CD4-positive, alpha-beta T cell treated with Interleukin-17A for 4 hours (primary cell): ENCODE data around the gene RNLS.
"Not testable (repeated sequence)": the region's sequence is repeated elsewhere in the genome, so short reads cannot be mapped to it uniquely, and the experiment has no call there.

Experiments used
- DNase-seq: peaks from one replicate; pipeline ENCODE4 v3.0.0-alpha.2; 2020; ENCODE audit warnings: mixed read lengths

RNLS gene

DNA sequence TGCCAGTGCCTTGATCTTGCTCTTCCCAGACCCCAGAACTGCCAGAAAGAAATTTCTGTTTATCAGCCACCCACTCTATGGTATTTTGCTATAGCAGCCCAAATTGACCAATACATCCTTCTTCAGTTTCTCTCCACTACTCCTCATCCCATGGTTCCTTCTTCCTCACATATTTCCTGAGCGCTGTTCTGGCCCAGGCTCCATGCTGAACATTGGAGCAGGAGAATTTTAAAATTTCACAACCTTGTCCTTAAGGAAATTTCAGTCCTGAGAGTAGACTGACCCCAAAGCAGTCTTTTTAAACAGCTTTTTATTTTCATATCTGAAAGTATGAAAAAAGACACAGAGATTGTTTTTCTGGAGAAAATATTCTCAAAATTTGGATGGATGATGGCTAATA, 297.1 kb downstream of the RNLS start:
- no peak for DNase-seq

DNA sequence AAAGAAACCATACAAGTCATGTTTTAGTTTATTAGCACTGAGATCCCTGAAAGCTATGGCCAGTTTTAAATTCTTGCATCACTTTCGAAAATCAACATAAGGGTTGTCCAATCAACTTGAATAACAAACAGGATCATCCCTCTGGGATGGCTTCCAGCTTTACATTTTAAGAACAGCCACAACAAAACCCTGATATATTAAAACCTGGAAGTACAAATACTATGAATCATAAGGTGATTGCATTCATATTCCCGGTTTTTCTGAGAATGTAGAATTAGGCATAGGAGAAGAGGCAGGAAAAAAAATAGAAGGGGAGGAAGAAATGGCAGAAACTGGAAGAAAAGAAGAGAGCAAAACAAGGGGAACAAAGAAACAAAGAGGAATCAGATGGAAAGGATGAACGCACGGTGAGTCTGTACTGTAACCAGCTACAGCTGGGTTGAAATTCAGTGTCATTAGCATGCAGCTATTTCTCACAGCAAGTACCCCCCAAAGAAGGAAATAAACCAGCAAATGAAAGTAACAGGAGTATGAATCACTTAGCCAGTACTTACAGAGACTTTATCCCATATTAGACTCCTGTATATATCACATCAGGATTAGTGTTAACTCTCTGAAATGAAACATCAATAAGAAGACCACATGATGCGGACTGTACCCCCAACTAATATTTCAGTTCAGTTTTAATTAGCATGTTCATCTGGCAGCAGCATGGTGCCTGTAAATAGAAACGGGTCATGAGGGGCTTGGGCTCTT, 301.3 kb downstream of the RNLS start:
- DNase-seq: no peak

DNA sequence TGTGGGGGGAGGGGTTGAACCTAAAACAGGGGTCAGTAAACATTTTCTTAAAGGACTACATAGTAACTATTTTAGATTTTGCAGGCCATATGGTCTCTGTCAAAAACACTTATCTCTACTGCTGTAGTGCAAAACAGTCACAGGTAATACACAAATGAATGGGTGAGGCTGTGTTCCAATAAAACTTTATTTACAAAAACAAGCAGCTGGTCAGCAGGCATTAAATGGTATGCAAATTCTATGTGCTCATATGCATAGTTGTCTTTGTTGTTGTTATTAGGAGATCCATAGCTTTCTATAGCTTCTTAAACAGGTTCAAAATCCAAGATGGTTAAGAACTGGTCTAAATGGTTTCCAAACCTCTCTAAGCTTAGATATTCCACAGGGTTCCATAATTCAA, 302.6 kb downstream of the RNLS start:
- no peak for DNase-seq

DNA sequence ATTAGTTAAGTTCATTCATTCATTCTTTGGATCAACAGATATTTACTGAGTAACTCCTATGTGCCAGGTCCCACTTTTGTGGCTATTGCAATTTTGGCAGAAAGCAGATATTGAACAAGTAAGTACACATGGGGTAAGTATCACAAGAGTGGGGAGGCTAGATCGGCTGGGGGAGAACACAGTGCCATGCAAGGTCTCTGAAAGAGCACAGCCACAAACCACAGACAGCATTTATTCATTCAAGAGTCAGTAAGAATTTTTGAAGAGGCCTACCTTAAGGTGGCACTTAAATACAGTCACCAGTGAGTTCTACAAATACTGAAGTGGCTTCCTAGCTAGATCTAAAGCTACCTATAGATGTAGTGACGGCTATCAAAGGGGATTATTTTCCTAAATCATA, 304.2 kb downstream of the RNLS start:
- no peak for DNase-seq

DNA sequence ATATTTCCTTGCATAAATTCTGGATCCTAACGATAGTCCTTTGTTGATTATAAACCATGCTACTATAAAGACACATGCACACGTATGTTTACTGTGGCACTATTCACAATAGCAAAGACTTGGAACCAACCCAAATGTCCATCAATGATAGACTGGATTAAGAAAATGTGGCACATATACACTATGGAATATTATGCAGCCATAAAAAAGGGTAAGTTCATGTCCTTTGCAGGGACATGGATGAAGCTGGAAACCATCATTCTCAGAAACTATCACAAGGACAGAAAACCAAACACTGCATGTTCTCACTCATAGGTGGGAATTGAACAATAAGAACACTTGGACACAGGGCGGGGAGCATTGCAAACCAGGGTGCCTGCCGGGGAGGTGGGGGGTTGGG, 306.2 kb downstream of the RNLS start:
- not testable (repeated sequence) for DNase-seq

DNA sequence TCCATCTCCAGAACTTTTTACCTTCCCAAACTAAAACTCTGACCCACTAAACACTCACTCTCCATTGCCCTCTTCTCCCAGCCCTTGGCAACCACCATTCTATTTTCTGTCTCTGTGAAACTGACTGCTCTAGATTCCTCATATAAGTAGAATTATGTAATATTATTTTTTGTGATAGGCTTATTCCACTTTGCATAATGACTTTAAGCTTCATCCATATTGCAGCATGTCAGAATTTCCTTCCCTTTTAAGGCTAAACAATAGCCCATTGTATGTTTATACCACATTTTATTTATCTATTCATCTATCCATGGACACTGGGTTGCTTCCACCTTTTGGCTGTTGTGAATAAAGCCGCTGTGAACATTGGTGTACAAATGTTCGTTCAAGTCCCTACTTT, 308.8 kb downstream of the RNLS start:
- no peak for DNase-seq

DNA sequence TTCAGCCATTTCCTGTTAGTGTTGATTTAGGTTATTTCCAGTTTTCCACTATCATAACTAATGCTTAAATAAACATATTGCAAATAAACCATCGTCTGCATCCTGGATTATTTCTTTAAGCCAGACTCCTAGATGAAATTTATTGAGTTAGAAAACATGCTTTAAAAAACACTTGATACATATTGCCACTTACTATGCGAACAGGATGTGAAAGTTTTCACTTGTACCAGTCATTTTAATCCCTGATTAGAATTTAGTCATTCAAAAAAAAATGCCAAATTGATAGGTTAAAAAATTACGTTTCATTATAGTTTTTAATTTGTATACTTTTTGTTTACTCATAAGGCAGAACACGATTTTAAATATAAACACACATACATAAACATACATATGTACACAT, 309.6 kb downstream of the RNLS start:
- DNase-seq: no peak

DNA sequence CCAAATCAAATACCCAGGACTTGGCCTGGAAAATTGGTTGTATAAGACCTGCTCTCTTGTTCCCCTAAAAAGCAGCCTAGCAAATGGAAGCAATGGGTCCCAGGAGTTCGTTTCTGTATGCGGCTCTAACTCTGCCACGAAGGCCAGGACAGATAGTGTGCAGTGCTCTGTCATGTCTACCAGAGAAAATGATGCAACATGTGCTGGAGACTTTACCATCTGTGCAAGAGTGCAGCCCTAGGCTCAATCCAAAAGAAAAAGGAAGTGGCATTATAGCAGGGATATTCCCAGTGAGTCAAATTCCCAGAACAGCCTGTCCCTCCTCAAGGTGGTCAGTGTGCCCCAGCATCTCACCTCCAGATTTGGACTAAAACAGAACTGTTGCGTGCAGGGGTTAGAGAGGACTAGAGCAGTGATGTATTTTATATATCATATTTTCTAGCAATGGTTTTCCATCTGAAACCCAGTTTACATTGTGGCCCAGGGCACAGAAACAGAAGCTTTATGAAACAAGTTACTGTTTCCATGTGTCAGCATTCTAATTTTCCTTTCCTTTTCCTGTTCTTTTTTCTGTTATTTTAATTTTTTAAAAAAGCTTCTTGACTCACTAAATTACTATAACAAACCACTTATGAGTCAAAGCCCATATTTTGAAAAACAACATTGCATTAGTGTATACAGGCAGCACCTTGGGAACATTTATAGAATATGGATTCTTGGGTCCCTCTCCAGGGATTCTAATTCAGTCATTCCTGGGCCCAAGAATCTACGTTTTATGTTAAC, 311.2 kb downstream of the RNLS start:
- DNase-seq: no peak

DNA sequence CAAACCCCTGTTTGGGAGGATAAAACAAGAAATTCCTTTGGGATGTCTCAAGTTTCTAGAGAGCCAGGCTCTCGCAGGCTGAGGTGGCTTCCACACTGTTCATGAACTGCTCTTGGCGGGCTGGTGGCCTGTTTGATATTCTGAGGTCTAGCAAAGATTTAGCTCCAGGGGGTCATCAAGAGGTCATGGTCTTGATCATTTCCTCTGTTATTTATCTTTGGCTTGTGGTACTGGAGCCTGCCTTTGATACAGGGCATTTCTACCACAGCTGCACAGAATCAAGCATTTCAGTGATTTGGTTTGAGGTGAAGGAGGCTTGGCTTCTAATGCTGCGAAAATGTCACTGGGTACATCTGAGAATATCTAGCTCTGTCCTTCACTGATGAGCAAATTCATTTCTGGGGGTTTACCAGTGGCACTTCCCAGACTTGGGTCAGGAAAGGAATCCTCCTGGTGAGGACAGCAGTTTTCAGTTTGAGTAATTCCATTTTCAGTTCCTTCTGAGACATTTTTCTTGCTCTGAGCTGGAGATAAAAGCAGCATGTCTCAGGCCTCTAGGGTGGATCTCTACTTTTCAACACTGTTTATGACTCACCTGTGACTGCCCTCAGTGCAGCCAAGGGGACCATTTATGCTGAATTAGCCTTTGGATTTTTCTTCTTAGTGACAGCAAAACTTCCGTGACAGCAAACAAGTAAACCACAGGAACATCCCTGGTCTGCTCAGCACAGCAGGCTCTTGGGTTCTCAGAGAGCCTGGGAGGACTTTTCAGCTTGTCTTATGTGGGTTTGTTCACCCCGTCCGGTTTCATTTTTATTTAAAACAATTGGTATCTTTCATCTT, 312.0 kb downstream of the RNLS start:
- peak; percentile 50 for DNase-seq

DNA sequence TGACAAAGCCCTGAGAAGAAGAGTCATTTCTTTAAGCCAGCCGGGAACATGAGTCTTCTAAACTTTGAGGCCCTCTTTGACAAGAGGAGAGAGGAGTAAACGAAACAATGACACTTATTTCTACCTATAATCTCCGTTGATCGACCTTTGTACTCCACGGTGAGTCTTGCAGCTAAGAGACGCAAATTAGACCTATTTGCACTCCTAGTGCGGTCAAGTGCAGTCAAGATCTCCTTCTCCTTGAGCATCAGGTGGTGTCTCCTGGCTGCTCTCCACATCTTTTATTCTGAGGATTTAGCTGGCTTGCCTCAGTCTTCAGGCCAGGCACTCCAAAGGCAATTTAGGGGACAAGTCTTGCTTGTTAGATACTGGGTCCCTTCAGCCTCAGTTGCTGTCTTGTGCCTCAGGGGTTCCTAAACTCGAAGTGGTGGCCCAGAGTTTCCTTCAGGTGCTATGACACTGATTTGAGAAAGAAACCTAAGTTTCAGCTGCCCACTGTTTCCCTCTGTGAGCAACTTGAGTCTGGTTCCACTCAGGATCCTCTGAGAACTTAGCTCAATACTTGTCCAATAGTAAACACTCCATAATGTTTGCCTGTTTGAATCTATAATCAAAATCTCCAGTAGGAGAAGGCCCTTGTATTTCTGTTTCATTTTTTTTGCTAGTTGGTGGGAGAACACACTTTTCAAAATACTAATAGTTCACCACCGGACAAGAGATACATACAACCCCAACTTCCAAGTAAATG, 312.9 kb downstream of the RNLS start:
- DNase-seq: no peak

DNA sequence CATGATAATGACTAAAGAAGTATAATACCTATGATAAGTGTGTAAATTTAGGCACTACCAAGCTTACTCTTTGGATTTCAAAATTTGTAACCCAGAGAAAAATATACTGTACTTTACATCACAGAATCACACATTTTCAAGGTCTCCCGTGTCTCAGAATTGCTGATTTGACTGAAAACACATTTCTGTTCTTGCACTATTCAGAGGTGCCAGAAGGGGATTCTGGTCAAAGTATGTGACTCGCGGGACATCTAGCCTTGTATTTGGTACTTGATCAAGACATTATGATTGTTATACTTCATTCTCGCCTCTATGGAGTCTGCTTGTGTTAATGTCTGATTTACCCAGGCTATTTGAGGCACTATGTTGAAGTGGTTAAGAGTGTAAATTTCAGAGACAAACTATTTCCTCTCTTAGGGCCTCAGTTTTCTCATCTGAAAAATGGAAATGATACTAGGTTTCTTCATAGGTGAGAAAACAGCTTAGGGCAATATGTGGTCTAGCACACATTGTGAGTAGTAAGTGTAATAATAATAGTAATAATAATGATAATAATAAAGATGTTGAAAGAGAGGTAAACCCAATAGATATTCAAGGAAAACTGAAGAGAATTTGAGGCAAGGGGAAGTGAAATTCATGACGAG, 320.4 kb downstream of the RNLS start:
- DNase-seq: no peak

DNA sequence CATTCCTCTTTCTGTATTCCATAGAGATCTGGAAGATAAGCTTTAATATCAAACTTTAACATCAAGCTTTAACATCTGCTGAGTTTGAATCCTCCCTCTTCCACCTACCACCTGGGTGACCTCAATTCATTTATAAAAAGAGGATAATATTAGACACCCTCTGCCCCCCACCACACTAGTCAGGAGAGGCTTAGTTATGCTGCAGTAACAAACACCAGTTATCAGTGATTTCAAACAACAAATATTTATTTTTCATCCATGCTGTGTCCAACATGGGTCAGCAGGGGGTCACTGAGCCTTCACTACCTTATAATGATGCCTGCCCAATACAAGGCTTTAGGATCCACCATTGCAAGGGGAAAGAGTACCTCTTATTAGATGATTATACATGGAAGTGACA, 322.0 kb downstream of the RNLS start:
- no peak for DNase-seq

DNA sequence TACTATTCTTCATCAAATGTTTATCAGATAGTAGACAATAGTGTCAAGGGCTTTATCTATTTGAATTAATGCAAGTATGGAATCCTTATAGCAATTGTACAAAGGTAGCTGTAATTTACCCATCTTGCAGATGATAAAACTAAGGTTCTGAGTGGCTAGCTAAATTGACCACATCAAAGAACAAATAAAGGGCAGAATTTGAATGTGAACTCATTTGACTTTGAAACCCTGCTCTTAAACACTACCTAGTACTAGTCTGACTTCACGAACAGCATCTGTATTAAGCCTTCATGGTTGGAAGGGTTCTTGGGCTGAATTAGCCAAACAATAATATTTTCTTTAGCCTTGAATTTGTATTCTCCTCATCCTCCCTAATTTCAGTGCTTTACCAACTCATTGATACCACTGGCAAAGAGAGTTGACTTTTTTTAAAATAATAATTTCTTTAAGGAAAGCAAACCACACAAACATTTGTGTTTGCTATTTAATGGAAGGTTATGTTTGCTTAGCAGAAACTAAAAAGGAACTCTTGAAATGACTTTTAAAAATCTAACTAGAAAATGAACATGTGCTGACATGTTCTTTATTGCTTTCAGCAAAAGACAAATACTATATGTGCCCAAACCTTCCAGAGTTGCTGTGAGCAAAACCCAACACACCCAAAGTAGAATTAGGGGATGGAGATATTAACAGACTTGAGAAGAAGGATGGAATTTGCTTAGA, 322.6 kb downstream of the RNLS start:
- DNase-seq: no peak

DNA sequence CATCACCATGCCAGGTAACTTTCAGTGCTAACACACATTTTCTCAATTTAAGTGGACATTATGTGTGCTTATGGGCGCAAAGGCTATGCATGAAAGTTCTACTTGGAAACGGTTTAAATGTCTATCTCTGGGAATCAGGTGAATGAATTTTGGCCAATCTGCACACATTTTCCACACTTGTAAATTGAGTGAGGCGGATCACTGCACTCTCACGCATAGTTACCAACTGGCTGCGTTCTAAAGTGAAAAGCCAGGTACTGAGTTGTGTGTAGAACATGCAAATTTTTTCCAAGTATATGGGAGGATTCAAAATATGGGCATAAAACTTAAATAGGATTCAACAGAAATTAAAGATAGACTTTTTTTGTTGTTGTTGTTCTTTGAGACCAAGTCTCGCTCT, 323.7 kb downstream of the RNLS start:
- DNase-seq: no peak

DNA sequence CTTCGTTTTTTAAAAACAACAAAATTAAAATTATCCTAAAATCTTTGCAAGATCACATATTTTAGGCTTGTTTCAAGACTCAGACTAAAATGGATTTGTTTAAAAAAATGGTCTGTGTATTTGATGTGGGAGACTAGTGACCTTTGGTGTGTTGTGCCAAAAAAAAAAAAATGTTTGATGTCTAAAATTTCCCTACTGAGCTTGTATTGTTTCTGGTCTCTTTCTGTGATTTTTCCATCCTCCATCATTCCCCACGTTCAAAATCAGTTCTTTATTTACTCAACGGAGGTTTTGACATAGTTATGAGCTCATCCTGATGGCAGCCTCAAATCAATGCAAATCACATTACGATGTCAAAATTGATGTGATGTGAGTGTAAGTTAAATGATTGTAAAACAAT, 326.2 kb downstream of the RNLS start:
- no peak for DNase-seq

DNA sequence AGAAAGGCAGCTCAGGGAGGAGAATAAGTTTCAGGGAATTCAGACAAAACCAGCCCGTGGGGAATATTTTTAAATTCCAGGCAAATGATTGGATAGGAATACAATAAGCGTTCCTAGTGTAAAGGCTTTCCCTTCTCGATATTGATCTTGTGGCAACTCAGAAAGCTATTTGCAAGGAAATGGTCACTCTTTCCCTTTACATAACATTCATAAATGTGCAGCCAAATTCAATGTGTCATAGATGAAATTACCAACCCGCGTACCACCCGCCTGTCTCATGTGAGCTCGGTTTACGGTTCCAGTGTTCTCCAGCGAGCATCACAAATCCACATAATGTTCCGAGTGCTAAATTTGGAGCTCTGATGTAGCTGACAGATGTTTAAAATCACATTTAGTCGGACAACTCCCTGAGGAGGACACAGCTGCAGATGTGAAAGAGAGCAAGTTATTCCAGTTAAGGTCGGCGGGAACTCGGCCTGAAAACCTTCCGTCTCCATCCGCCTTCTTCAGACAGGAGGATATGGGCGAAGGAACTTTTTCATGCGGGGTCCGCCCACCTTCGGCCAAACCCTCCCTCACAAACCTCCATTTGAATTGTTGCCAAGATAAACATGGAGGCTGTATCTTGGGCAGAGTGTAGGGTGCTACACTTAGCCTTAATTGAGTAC, 327.0 kb downstream of the RNLS start:
- DNase-seq: no peak

DNA sequence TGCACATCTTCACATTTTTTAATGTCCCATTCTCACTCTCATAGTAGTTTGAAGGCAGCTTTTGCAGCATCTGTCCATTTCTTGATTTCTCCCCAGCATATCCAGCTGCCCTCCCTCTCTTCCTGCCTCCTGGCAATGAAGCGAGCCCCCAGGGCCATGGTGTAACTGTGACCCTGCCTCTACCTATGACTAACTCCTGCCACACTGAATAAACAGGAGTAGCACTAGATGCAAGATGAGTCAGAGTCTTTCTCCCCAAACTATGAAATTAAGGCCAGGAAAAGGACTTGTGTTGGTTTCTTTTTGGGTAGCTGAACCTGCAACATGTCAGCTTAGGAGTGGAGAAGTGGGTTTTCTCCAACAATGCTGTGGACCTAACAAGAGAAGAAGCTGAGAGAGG, 329.0 kb downstream of the RNLS start:
- no peak for DNase-seq

DNA sequence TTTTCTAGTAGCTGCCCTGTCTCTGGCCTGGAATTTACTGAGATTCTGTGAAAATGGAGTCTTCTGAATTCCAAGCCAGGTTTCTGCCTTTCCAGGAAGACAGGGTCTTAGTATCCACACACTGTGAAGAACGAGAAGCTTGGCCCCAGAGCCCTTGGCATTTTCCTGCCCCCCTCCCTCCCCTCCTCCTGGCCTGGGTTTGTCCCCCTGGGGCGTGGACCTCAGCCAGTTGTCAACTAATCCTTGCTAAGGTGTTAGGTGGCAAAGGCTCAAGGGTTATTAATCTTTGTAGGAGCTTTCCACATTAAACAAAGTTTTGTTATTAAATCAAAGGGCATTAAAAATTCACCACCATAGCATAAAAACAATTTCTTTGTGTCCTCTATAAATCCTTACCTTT, 329.5 kb downstream of the RNLS start:
- DNase-seq: no peak

DNA sequence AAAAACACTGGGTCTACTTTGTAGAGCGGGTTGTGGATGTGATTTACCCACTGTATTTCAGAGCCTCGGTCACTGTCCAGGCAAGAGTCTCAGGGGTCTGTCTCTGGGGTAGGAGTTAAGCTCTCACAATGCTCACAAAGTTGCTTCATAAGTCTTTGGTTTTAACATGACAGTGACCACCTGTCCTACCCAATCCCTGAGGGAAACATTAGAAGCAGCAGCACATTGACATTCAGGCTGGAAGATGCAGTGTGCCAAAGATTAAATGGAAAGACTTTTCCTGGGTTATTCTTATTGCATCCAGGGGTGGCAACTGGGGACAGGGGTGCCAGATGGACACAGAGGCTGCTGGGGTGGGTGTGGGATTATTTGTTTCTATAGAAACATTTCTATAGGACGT, 330.0 kb downstream of the RNLS start:
- DNase-seq: no peak

DNA sequence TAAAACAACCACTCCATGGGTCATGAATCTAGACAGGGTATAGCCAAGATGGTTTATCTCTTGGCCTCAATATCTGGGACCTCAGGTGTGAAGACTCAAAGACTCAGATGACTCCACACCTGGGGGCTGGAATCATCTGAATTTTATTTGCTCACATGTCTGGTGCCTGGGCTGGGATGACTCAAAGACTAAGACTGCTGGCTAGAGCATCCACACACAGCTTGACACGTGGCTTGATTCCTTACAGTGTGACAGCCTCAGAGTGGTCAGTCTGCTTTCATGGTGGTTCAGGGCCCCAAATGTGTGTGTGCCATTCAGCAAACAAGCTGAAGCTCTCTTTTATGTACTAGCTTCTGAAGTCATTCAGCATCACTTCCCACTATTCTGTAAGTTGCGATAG, 333.7 kb downstream of the RNLS start:
- DNase-seq: no peak

DNA sequence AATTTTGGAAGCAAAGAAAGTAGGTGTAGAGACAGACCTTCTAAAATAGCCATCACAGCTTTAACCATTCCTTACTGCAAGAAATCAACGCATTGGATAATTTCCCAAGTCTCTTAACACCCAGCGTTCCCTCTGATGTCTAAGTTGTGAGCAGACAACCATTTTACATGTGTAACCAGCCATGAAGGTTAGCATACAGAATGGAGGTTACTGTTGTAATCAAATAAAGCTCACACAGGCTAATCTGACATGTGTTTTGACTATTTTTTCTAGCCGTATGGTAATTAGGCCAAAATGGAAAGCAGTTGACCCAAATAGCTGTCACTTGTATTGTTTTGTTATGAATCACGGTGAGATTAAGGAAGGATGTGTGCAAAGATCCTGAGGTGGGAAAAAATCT, 336.4 kb downstream of the RNLS start:
- no peak for DNase-seq
